Measurements from ENCODE around the gene RNF225. TPM values are rescaled to one million over a fixed set of nuclear protein-coding genes. Genes with fewer than 3 reads are reported as not detected.
A peak's percentile ranks its signal among the peaks of the same experiment; 100 is the strongest.

RNF225 gene
- total and polyA plus RNA-seq, 2 of the 13 experiments (the other 11 are each of a cell fraction or from before 2014, with no cell fraction given), result not detected

GRCh38 chr19:58386576-58387337 is 8.7 kb upstream of the RNF225 start, which contains the start of gene RPS5 (continued):
- peak; percentile 46 for TF ChIP-seq ETV6 (CRISPR knock-in tag; conservative IDR thresholded peaks at IDR 0.05)
- no peak; the same call in 1 of the 2 replicates for TF ChIP-seq ZNF33B (CRISPR knock-in tag; IDR thresholded peaks at IDR 0.05)
- TF ChIP-seq MYC (CRISPR knock-in tag; IDR thresholded peaks at IDR 0.05; ENCODE audit: borderline replicate concordance), result peak; percentile 98
- TF ChIP-seq ATAD3A (CRISPR knock-in tag; IDR thresholded peaks at IDR 0.05), result no peak
- TF ChIP-seq HNF1B (CRISPR knock-in tag; IDR thresholded peaks at IDR 0.05), result peak; percentile 37; the same call in 1 of the 2 replicates
- peak; percentile 82 for TF ChIP-seq ZNF563 (CRISPR knock-in tag; IDR thresholded peaks at IDR 0.05)
- peak; percentile 98 for TF ChIP-seq GMEB1 (CRISPR knock-in tag; IDR thresholded peaks at IDR 0.05; ENCODE audit: borderline replicate concordance)
- TF ChIP-seq HMG20B (CRISPR knock-in tag; conservative IDR thresholded peaks at IDR 0.05), result no peak
- peak; percentile 26; the same call in 1 of the 2 replicates for TF ChIP-seq ZIK1 (CRISPR knock-in tag; IDR thresholded peaks at IDR 0.05; ENCODE audit: borderline replicate concordance, low read depth)
- TF ChIP-seq NR2F6 (IDR thresholded peaks at IDR 0.05), result no peak; the same call in 1 of the 2 replicates
- peak; percentile 7; the same call in 1 of the 2 replicates for TF ChIP-seq NR2F6 (CRISPR knock-in tag; IDR thresholded peaks at IDR 0.05)
- no peak for TF ChIP-seq HMG20A (CRISPR knock-in tag; IDR thresholded peaks at IDR 0.05; ENCODE audit: borderline replicate concordance)
- no peak for TF ChIP-seq ZNF549 (CRISPR knock-in tag; IDR thresholded peaks at IDR 0.05)
- peak; percentile 90; the same call in 1 of the 2 replicates for TF ChIP-seq HIVEP1 (CRISPR knock-in tag; IDR thresholded peaks at IDR 0.05)
- no peak for TF ChIP-seq AHDC1 (CRISPR knock-in tag; IDR thresholded peaks at IDR 0.05; ENCODE audit: borderline replicate concordance)
- TF ChIP-seq ZNF629 (CRISPR knock-in tag; conservative IDR thresholded peaks at IDR 0.05), result no peak; the same call in 1 of the 2 replicates
- peak; percentile 88; the same call in 1 of the 2 replicates for TF ChIP-seq LBX2 (CRISPR knock-in tag; IDR thresholded peaks at IDR 0.05; ENCODE audit: borderline replicate concordance)
- TF ChIP-seq ZFP36 (IDR thresholded peaks at IDR 0.05; ENCODE audit: borderline replicate concordance, low read depth, low read length, partially characterized antibody), result no peak
- TF ChIP-seq GMEB2 (CRISPR knock-in tag; IDR thresholded peaks at IDR 0.05; ENCODE audit: low read depth), result peak; percentile 93
